Chondrocyte (in vitro differentiated cells): ENCODE results near the gene NEIL1. TPM values are rescaled to one million over a fixed set of nuclear protein-coding genes. Genes with fewer than 3 reads are reported as not detected.
"Not testable (repeated sequence)": the region's sequence is repeated elsewhere in the genome, so short reads cannot be mapped to it uniquely, and the experiment has no call there.

Experiments used
- DNase-seq: peaks from one replicate; pipeline ENCODE4 v3.0.0; 2021; ENCODE audit warnings: mixed read lengths, low spot score
- H3K27ac Mint-ChIP-seq: one replicate; pipeline ENCODE4 v1.8.0; 2021; ENCODE audit warnings: mild to moderate bottlenecking, moderate library complexity, mixed read lengths; ENCODE audit not compliant: unreplicated experiment
- H3K27me3 Mint-ChIP-seq: 2 replicates; pipeline ENCODE4 v1.8.0; 2021; ENCODE audit warnings: low read depth, mixed read lengths
- H3K36me3 Mint-ChIP-seq: 2 replicates; pipeline ENCODE4 v1.8.0; 2021; ENCODE audit warnings: low read depth, mixed read lengths
- H3K4me1 Mint-ChIP-seq: 2 replicates; pipeline ENCODE4 v1.8.0; 2021; ENCODE audit warnings: low read depth, mild to moderate bottlenecking, mixed read lengths
- H3K4me3 Mint-ChIP-seq: one replicate; pipeline ENCODE4 v1.8.0; 2021; ENCODE audit warnings: mild to moderate bottlenecking, moderate library complexity, mixed read lengths; ENCODE audit not compliant: unreplicated experiment
- H3K9me3 Mint-ChIP-seq: 2 replicates; pipeline ENCODE4 v1.8.0; 2021; ENCODE audit warnings: low read depth, mixed read lengths
- CTCF ChIP-seq: fragments of 200-600 bp; sonication (generic); IDR thresholded peaks from 2 replicates; pipeline ENCODE4 v1.5.0; 2021; ENCODE audit warnings: antibody characterized with exemption, mild to moderate bottlenecking, moderate library complexity
- total RNA-seq: library from RNA; stranded (reverse); gene quantifications from 3 replicates; pipeline ENCODE4 v1.2.1, GENCODE V29; 2021

Gene NEIL1
- total RNA-seq, 1 donor from 2014 or later = 22.0 TPM

GRCh38 chr15:75314552-75315290, 32.1 kb upstream of the NEIL1 start:
- Mint-ChIP-seq H3K4me3 (no peak overlapping the region), H3K4me1 (peaks cover 4% of the 10 kb centered on the region), H3K9me3 (no peaks in the 10 kb centered on the region), H3K27ac (no peak overlapping the region), H3K36me3 (no peaks in the 10 kb centered on the region), H3K27me3 (peaks cover 1% of the 10 kb centered on the region)
- TF ChIP-seq CTCF = no peak
- DNase-seq = no peak

- not testable (repeated sequence) for DNase-seq, H3K4me1 Mint-ChIP-seq, H3K4me3 Mint-ChIP-seq, H3K9me3 Mint-ChIP-seq, H3K27ac Mint-ChIP-seq, H3K36me3 Mint-ChIP-seq
- peaks cover 17% of the 10 kb centered on the region for H3K27me3 Mint-ChIP-seq
Observed at GRCh38 chr15:75319231-75319897, 27.5 kb upstream of the NEIL1 start.

GRCh38 chr15:75321711-75322110, 25.1 kb upstream of the NEIL1 start:
- DNase-seq = no peak
- Mint-ChIP-seq H3K27ac (no peak overlapping the region), H3K9me3 (no peaks in the 10 kb centered on the region), H3K36me3 (no peaks in the 10 kb centered on the region), H3K27me3 (peaks cover 17% of the 10 kb centered on the region), H3K4me3 (no peak overlapping the region), H3K4me1 (no peaks in the 10 kb centered on the region)
- TF ChIP-seq CTCF = no peak

- no peak overlapping the region for H3K27ac Mint-ChIP-seq
- TF ChIP-seq CTCF = no peak
- no peaks in the 10 kb centered on the region for H3K36me3 Mint-ChIP-seq
- no peaks in the 10 kb centered on the region for H3K4me1 Mint-ChIP-seq
- H3K9me3 Mint-ChIP-seq = no peaks in the 10 kb centered on the region
- peaks cover 15% of the 10 kb centered on the region for H3K27me3 Mint-ChIP-seq
- DNase-seq = no peak
- no peak overlapping the region for H3K4me3 Mint-ChIP-seq
Observed at GRCh38 chr15:75325922-75326321, 20.9 kb upstream of the NEIL1 start.

GRCh38 chr15:75327005-75327404, 19.8 kb upstream of the NEIL1 start:
- H3K9me3 Mint-ChIP-seq = no peaks in the 10 kb centered on the region
- peaks cover 10% of the 10 kb centered on the region for H3K27me3 Mint-ChIP-seq
- no peaks in the 10 kb centered on the region for H3K4me1 Mint-ChIP-seq
- H3K36me3 Mint-ChIP-seq = no peaks in the 10 kb centered on the region
- no peak overlapping the region for H3K4me3 Mint-ChIP-seq
- DNase-seq = no peak
- H3K27ac Mint-ChIP-seq = no peak overlapping the region
- TF ChIP-seq CTCF = no peak

- H3K27me3 Mint-ChIP-seq = peaks cover 8% of the 10 kb centered on the region
- H3K36me3 Mint-ChIP-seq = no peaks in the 10 kb centered on the region
- H3K9me3 Mint-ChIP-seq = no peaks in the 10 kb centered on the region
- no peak for DNase-seq
- H3K4me1 Mint-ChIP-seq = no peaks in the 10 kb centered on the region
- no peak overlapping the region for H3K27ac Mint-ChIP-seq
- H3K4me3 Mint-ChIP-seq = no peak overlapping the region
- no peak for TF ChIP-seq CTCF
Observed at GRCh38 chr15:75327491-75327890, 19.3 kb upstream of the NEIL1 start.
